Vagina (tissue), 2 donors: ENCODE measurements around the gene TSHZ1.

Source experiments
- CTCF ChIP-seq, 3 experiments: fragments of 450-650 bp in 2 of 3; fragments of 200-600 bp in 1 of 3; sonication (generic) in 1 of 3; IDR thresholded peaks; one replicate each; pipeline ENCODE4 v1.5.1; 2017 to 2019; ENCODE audit warnings: antibody characterized with exemption in 3 of 3, mild to moderate bottlenecking in 2 of 3, moderate library complexity in 2 of 3
- POLR2A ChIP-seq, 2 donors: fragments of 450-650 bp; IDR thresholded peaks; one replicate each; pipeline ENCODE4 v1.6.1; 2017; ENCODE audit warnings: antibody characterized with exemption in 2 of 2, mild to moderate bottlenecking in 2 of 2, moderate library complexity in 2 of 2
- POLR2AphosphoS5 ChIP-seq, 2 donors: sonication (generic); formaldehyde crosslinking; IDR thresholded peaks; one replicate each; pipeline ENCODE4 v1.9.0; 2017; ENCODE audit warnings: antibody characterized with exemption in 2 of 2, mild to moderate bottlenecking in 2 of 2, low read depth in 1 of 2; ENCODE audit not compliant: insufficient read depth in 1 of 2

- TF ChIP-seq CTCF (IDR thresholded peaks at IDR 0.05) (no peak), POLR2A (IDR thresholded peaks at IDR 0.05) (no peak), POLR2AphosphoS5 (IDR thresholded peaks at IDR 0.05; ENCODE audit: insufficient read depth in 1 of 2, low read depth in 1 of 2) (no peak)
Measured at GRCh38 chr18:75219745-75220375, 9.3 kb downstream of the TSHZ1 start.
